ENCODE measurements around the gene SMYD4. TPM values are rescaled to one million over a fixed set of nuclear protein-coding genes. Genes with fewer than 3 reads are reported as not detected.

Gene SMYD4
- total RNA-seq, 1 experiment from 2014 or later = 32.1 TPM

DNA sequence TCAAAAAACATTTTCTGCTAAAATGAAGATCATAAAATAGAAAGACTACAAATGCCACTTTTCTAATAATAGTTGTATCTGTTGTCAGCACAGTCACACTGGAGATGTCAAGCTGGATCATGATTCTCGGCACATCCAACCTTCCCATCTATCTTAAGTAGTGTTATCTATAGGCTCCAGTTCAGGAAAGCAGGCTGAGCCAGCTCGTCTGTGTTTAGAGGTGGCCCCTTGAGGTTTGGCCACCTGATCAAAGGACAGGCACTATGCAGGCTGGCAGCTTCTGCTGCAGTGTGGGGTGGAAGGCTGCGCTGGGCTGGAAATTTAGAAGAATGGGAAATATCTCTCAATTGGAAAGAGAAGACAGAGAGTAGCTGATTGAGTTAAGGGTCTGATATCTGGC lies 32.4 kb downstream of the SMYD4 start:
- DNase-seq = no peak
- no peak overlapping the region for H3K4me3 ChIP-seq (ENCODE audit: low read depth, low read length)
- Mint-ChIP-seq H3K36me3 (ENCODE audit: insufficient read depth, unreplicated experiment) (peaks cover 55% of the 10 kb centered on the region), H3K27me3 (ENCODE audit: insufficient read depth, unreplicated experiment) (no peaks in the 10 kb centered on the region), H3K4me1 (ENCODE audit: low read depth, unreplicated experiment) (no peaks in the 10 kb centered on the region), H3K27ac (ENCODE audit: unreplicated experiment) (no peak overlapping the region), H3K9me3 (ENCODE audit: unreplicated experiment) (no peaks in the 10 kb centered on the region), H3K4me3 (ENCODE audit: unreplicated experiment) (no peak overlapping the region)
- H3K4me1 ChIP-seq = no peaks in the 10 kb centered on the region
- no peaks in the 10 kb centered on the region for H3K36me3 ChIP-seq (ENCODE audit: control insufficient read depth, insufficient read depth, low read length)
- H3K27me3 ChIP-seq (replicated peaks; ENCODE audit: control insufficient read depth, insufficient read depth, low read length) = no peaks in the 10 kb centered on the region
- H3K9me3 ChIP-seq = no peaks in the 10 kb centered on the region
- intact Hi-C loops (cut with micrococcal nuclease; ENCODE audit: unreplicated experiment) = no loop called here
- TF ChIP-seq, protein P1, sequence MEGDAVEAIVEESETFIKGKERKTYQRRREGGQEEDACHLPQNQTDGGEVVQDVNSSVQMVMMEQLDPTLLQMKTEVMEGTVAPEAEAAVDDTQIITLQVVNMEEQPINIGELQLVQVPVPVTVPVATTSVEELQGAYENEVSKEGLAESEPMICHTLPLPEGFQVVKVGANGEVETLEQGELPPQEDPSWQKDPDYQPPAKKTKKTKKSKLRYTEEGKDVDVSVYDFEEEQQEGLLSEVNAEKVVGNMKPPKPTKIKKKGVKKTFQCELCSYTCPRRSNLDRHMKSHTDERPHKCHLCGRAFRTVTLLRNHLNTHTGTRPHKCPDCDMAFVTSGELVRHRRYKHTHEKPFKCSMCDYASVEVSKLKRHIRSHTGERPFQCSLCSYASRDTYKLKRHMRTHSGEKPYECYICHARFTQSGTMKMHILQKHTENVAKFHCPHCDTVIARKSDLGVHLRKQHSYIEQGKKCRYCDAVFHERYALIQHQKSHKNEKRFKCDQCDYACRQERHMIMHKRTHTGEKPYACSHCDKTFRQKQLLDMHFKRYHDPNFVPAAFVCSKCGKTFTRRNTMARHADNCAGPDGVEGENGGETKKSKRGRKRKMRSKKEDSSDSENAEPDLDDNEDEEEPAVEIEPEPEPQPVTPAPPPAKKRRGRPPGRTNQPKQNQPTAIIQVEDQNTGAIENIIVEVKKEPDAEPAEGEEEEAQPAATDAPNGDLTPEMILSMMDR (IDR thresholded peaks at IDR 0.05; ENCODE audit: insufficient read depth in 1 of 2, low read depth in 1 of 2, low read length in 1 of 2, severe bottlenecking in 1 of 2, unreplicated experiment in 1 of 2) = no peak
- no TSS peak for BruUV-seq (replicated peaks)
- CTCF ChIA-PET = interaction anchor here (1.1 to 1.6 kb wide), 2 partner anchors 27 to 76 kb away, joined by 5 to 8 read pairs; no protein-coding TSS in a partner anchor
- POLR2A ChIA-PET = interaction anchor here (0.6 to 1.0 kb wide), 2 partner anchors 25 to 28 kb away, joined by 3 to 4 read pairs; no protein-coding TSS in a partner anchor

GRCh38 chr17:1796800-1797199 lies 32.9 kb downstream of the SMYD4 start:
- CTCF ChIA-PET = interaction anchor here (1.1 to 1.6 kb wide), 2 partner anchors 27 to 76 kb away, joined by 5 to 8 read pairs; no protein-coding TSS in a partner anchor
- H3K9me3 Mint-ChIP-seq (ENCODE audit: unreplicated experiment) = no peaks in the 10 kb centered on the region
- no peaks in the 10 kb centered on the region for H3K27me3 Mint-ChIP-seq (ENCODE audit: insufficient read depth, unreplicated experiment)
- Histone ChIP-seq H3K9me3 (no peaks in the 10 kb centered on the region), H3K4me1 (no peaks in the 10 kb centered on the region), H3K36me3 (ENCODE audit: control insufficient read depth, insufficient read depth, low read length) (no peaks in the 10 kb centered on the region), H3K27me3 (replicated peaks; ENCODE audit: control insufficient read depth, insufficient read depth, low read length) (no peaks in the 10 kb centered on the region), H3K4me3 (ENCODE audit: low read depth, low read length) (no peak overlapping the region)
- peaks cover 51% of the 10 kb centered on the region for H3K36me3 Mint-ChIP-seq (ENCODE audit: insufficient read depth, unreplicated experiment)
- H3K27ac Mint-ChIP-seq (ENCODE audit: unreplicated experiment) = no peak overlapping the region
- TF ChIP-seq, protein P1 (IDR thresholded peaks at IDR 0.05; ENCODE audit: insufficient read depth in 1 of 2, low read depth in 1 of 2, low read length in 1 of 2, severe bottlenecking in 1 of 2, unreplicated experiment in 1 of 2) = no peak
- POLR2A ChIA-PET = no interaction called here
- H3K4me1 Mint-ChIP-seq (ENCODE audit: low read depth, unreplicated experiment) = no peaks in the 10 kb centered on the region
- no TSS peak for BruUV-seq (replicated peaks)
- DNase-seq = no peak
- H3K4me3 Mint-ChIP-seq (ENCODE audit: unreplicated experiment) = no peak overlapping the region
- intact Hi-C loops (cut with micrococcal nuclease; ENCODE audit: unreplicated experiment) = no loop called here

- Mint-ChIP-seq H3K27me3 (ENCODE audit: insufficient read depth, unreplicated experiment) (no peaks in the 10 kb centered on the region), H3K27ac (ENCODE audit: unreplicated experiment) (no peak overlapping the region), H3K4me1 (ENCODE audit: low read depth, unreplicated experiment) (no peaks in the 10 kb centered on the region), H3K9me3 (ENCODE audit: unreplicated experiment) (no peaks in the 10 kb centered on the region), H3K4me3 (ENCODE audit: unreplicated experiment) (no peak overlapping the region), H3K36me3 (ENCODE audit: insufficient read depth, unreplicated experiment) (peaks cover 44% of the 10 kb centered on the region)
- TF ChIP-seq, protein P1 (IDR thresholded peaks at IDR 0.05; ENCODE audit: insufficient read depth in 1 of 2, low read depth in 1 of 2, low read length in 1 of 2, severe bottlenecking in 1 of 2, unreplicated experiment in 1 of 2) = no peak
- no peak overlapping the region for H3K4me3 ChIP-seq (ENCODE audit: low read depth, low read length)
- no peaks in the 10 kb centered on the region for H3K27me3 ChIP-seq (replicated peaks; ENCODE audit: control insufficient read depth, insufficient read depth, low read length)
- ChIA-PET POLR2A (no interaction called here), CTCF (interaction anchor here (0.6 kb wide), 1 partner anchor 70 kb away, joined by 6 read pairs; no protein-coding TSS in a partner anchor)
- H3K4me1 ChIP-seq = no peaks in the 10 kb centered on the region
- no peak for DNase-seq
- no peaks in the 10 kb centered on the region for H3K36me3 ChIP-seq (ENCODE audit: control insufficient read depth, insufficient read depth, low read length)
- no peaks in the 10 kb centered on the region for H3K9me3 ChIP-seq
- intact Hi-C loops (cut with micrococcal nuclease; ENCODE audit: unreplicated experiment) = no loop called here
- BruUV-seq (replicated peaks) = no TSS peak
These were observed 36.3 kb downstream of the SMYD4 start for GRCh38 chr17:1793447-1793806.

Measured in Caco-2 (cell line).